HG02884 (cell line): ENCODE data around the gene ZNF362.
"Not testable (repeated sequence)": the region's sequence is repeated elsewhere in the genome, so short reads cannot be mapped to it uniquely, and the experiment has no call there.

Experiments
- ATAC-seq: cut with Tn5 transposase; IDR thresholded peaks from one replicate; pipeline ENCODE4 v1.9.1; 2021; ENCODE audit warnings: mild to moderate bottlenecking, moderate library complexity; ENCODE audit not compliant: unreplicated experiment

The ZNF362 gene

GRCh38 chr1:33302325-33302724, 46.0 kb downstream of the ZNF362 start:
- ATAC-seq = no peak

- no peak for ATAC-seq
Measured at GRCh38 chr1:33305016-33305415, 48.7 kb downstream of the ZNF362 start.

GRCh38 chr1:33305816-33306652, 49.7 kb downstream of the ZNF362 start:
- no peak for ATAC-seq

GRCh38 chr1:33306653-33307493, 50.6 kb downstream of the ZNF362 start:
- ATAC-seq = no peak

- no peak for ATAC-seq
Measured at GRCh38 chr1:33307494-33307864, 51.2 kb downstream of the ZNF362 start.

GRCh38 chr1:33309351-33309750, 53.1 kb downstream of the ZNF362 start:
- not testable (repeated sequence) for ATAC-seq

GRCh38 chr1:33310702-33311101, 54.4 kb downstream of the ZNF362 start:
- ATAC-seq = no peak

GRCh38 chr1:33311706-33312412, 55.6 kb downstream of the ZNF362 start:
- no peak for ATAC-seq

- no peak for ATAC-seq
Measured at GRCh38 chr1:33312413-33312749, 56.1 kb downstream of the ZNF362 start.

- no peak for ATAC-seq
Measured at GRCh38 chr1:33314416-33314815, 58.1 kb downstream of the ZNF362 start.

- no peak for ATAC-seq
Measured at GRCh38 chr1:33316601-33317000, 60.3 kb downstream of the ZNF362 start.

GRCh38 chr1:33317354-33317753, 61.1 kb downstream of the ZNF362 start:
- no peak for ATAC-seq

GRCh38 chr1:33317946-33318345, 61.7 kb downstream of the ZNF362 start:
- no peak for ATAC-seq

- ATAC-seq = no peak
Measured at GRCh38 chr1:33319186-33319948, 63.1 kb downstream of the ZNF362 start.

GRCh38 chr1:33319949-33320618, 63.8 kb downstream of the ZNF362 start:
- ATAC-seq = no peak

GRCh38 chr1:33320619-33321165, 64.4 kb downstream of the ZNF362 start, which contains the start of gene A3GALT2:
TSS of gene A3GALT2 (minus strand) at chr1:33321098. CDS start at chr1:33321098, 0 bp downstream.
- no peak for ATAC-seq

- no peak for ATAC-seq
Measured at GRCh38 chr1:33321178-33321577, 64.9 kb downstream of the ZNF362 start.

- no peak for ATAC-seq
Measured at GRCh38 chr1:33322109-33322508, 65.8 kb downstream of the ZNF362 start.

- ATAC-seq = no peak
Measured at GRCh38 chr1:33322870-33323585, 66.7 kb downstream of the ZNF362 start.
